Measurements from ENCODE around the gene LIMS2. TPM values are rescaled to one million over a fixed set of nuclear protein-coding genes. Genes with fewer than 3 reads are reported as not detected.

Gene LIMS2
- total RNA-seq, 1 donor from 2014 or later: 3.8 TPM

DNA sequence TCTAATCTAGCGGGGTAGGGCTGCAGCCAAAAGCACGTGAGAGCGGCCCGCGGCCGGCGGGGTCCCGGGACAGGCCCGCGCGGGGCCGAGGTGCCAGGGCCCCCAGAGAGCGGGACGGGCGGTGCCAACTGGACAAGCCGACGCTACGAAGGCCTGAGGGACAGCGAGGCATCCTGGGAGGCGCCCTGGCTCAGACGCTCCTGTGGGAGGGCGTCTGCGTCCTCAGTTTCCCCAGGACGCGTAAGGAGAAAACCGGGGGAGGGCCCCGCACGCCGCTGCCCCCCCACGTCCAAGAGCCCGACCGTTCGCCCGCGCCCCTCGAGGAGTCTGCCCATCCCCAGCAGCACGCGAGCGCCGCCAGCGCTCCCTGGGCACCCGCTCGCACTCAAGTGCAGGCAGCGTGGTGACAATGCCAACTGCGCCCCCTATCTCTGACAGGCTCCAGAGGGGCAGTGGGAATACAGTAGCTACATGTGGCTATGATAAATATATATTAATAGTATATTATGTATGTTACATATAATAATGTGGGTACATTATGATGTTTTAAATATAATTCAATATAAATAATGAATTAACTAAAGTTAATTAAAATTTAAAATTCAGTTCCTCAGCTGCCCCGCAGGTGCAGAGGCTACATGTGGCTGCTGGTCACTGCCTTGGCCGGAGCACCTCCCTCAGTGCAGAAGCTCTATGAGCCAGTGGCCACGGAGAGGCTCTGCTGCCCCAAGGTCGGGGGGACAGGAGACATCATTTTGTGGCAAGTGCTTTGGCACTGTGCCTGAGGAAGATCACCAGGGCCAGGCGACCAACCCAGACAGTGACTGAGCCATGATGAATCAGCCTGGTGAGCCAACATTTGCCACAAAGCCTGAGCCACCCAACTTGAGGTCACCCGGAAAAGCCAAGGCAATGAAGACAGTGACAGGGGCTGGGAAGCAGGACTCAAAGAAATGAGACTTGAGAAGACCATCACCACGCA lies 20.5 kb upstream of the LIMS2 start:
- peak; percentile 59 for DNase-seq (ENCODE audit: low spot score)
- no peak overlapping the region for H3K4me3 Mint-ChIP-seq (ENCODE audit: unreplicated experiment)
- H3K36me3 Mint-ChIP-seq (ENCODE audit: low read depth, unreplicated experiment): peaks cover 16% of the 10 kb centered on the region
- peaks cover 8% of the 10 kb centered on the region for H3K4me1 Mint-ChIP-seq (ENCODE audit: unreplicated experiment)
- peaks cover 7% of the 10 kb centered on the region for H3K27me3 Mint-ChIP-seq (ENCODE audit: unreplicated experiment)
- no peak overlapping the region for H3K27ac Mint-ChIP-seq (ENCODE audit: unreplicated experiment)
- TF ChIP-seq, protein P1, sequence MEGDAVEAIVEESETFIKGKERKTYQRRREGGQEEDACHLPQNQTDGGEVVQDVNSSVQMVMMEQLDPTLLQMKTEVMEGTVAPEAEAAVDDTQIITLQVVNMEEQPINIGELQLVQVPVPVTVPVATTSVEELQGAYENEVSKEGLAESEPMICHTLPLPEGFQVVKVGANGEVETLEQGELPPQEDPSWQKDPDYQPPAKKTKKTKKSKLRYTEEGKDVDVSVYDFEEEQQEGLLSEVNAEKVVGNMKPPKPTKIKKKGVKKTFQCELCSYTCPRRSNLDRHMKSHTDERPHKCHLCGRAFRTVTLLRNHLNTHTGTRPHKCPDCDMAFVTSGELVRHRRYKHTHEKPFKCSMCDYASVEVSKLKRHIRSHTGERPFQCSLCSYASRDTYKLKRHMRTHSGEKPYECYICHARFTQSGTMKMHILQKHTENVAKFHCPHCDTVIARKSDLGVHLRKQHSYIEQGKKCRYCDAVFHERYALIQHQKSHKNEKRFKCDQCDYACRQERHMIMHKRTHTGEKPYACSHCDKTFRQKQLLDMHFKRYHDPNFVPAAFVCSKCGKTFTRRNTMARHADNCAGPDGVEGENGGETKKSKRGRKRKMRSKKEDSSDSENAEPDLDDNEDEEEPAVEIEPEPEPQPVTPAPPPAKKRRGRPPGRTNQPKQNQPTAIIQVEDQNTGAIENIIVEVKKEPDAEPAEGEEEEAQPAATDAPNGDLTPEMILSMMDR (IDR thresholded peaks at IDR 0.05; ENCODE audit: unreplicated experiment): peak; percentile 23
- peaks cover 5% of the 10 kb centered on the region for H3K9me3 Mint-ChIP-seq (ENCODE audit: unreplicated experiment)

DNA sequence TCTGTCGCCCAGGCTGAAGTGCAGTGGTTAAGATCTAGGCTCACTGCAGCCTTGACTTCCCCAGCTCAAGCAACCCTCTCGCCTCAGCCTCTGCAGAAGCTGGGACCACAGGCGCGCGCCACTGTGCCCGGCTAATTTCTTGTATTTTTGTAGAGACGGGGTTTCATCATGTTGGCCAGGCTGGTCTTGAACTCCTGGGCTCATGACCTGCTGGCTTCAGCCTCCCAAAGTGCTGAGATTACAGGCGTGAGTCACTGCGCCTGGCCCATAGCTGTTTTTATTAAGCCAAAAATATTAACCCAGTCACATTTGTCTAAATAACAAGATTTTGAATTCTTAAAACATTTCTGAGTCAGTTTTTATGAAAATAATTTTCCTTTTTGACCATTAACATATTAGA lies 19.7 kb upstream of the LIMS2 start:
- H3K9me3 Mint-ChIP-seq (ENCODE audit: unreplicated experiment): peaks cover 6% of the 10 kb centered on the region
- peaks cover 8% of the 10 kb centered on the region for H3K27me3 Mint-ChIP-seq (ENCODE audit: unreplicated experiment)
- DNase-seq (ENCODE audit: low spot score): no peak
- H3K27ac Mint-ChIP-seq (ENCODE audit: unreplicated experiment): no peak overlapping the region
- H3K36me3 Mint-ChIP-seq (ENCODE audit: low read depth, unreplicated experiment): peaks cover 20% of the 10 kb centered on the region
- H3K4me1 Mint-ChIP-seq (ENCODE audit: unreplicated experiment): no peaks in the 10 kb centered on the region
- TF ChIP-seq, protein P1 (IDR thresholded peaks at IDR 0.05; ENCODE audit: unreplicated experiment): no peak
- H3K4me3 Mint-ChIP-seq (ENCODE audit: unreplicated experiment): no peak overlapping the region

DNA sequence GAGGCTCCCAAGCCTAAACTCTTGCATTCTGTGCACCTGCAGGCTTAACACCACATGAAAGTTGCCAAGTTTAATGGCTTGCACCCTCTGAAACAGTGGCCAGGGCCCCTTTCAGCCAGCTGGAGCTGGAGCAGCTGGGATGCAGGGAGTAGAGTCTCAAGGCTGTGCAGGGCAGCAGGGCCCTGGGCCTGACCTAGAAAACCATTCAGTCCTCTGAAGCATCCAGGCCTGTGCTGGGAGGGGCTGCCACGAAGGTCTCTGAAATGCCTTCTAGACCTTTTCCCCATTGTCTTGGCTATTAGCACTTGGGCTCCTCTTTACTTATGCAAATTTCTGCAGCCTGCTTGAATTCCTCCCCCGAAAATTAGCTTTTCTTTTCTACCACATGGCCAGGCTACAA lies 15.4 kb upstream of the LIMS2 start:
- TF ChIP-seq, protein P1 (IDR thresholded peaks at IDR 0.05; ENCODE audit: unreplicated experiment): no peak
- Mint-ChIP-seq H3K27ac (ENCODE audit: unreplicated experiment) (no peak overlapping the region), H3K27me3 (ENCODE audit: unreplicated experiment) (peaks cover 2% of the 10 kb centered on the region), H3K36me3 (ENCODE audit: low read depth, unreplicated experiment) (peaks cover 13% of the 10 kb centered on the region), H3K4me1 (ENCODE audit: unreplicated experiment) (no peaks in the 10 kb centered on the region), H3K4me3 (ENCODE audit: unreplicated experiment) (no peak overlapping the region), H3K9me3 (ENCODE audit: unreplicated experiment) (peaks cover 6% of the 10 kb centered on the region)
- no peak for DNase-seq (ENCODE audit: low spot score)

DNA sequence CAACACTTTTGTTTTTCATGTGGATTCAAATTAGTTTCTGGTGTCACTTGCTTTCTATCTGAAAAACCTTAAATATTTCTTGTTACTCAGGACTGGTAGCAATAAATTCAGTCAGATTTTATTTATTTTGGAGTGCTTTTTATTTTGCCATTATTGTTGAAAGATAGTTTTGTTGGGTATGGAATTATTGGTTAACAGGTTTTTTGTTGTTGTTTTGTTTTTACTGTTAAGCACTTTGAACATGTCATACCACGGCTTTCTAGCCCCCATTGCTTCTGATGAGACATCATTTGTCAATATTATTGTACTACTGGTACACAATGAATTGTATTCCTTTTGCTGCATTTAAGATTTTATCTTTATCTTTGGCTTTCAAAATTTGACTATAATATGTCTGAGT lies 13.1 kb upstream of the LIMS2 start:
- H3K4me3 Mint-ChIP-seq (ENCODE audit: unreplicated experiment): no peak overlapping the region
- H3K9me3 Mint-ChIP-seq (ENCODE audit: unreplicated experiment): peaks cover 6% of the 10 kb centered on the region
- peaks cover 3% of the 10 kb centered on the region for H3K27me3 Mint-ChIP-seq (ENCODE audit: unreplicated experiment)
- H3K4me1 Mint-ChIP-seq (ENCODE audit: unreplicated experiment): peaks cover 3% of the 10 kb centered on the region
- no peak overlapping the region for H3K27ac Mint-ChIP-seq (ENCODE audit: unreplicated experiment)
- TF ChIP-seq, protein P1 (IDR thresholded peaks at IDR 0.05; ENCODE audit: unreplicated experiment): no peak
- peaks cover 13% of the 10 kb centered on the region for H3K36me3 Mint-ChIP-seq (ENCODE audit: low read depth, unreplicated experiment)
- DNase-seq (ENCODE audit: low spot score): no peak
